Heart right ventricle (tissue), 16 donors: ENCODE results near the gene PYDC1. TPM values are rescaled to one million over a fixed set of nuclear protein-coding genes. Genes with fewer than 3 reads are reported as not detected.

Source experiments
- ATAC-seq, 8 donors: fragments of 200-7000 bp; cut with Tn5 transposase; one replicate each; pipeline ENCODE4 v1.9.1; 2020; ENCODE audit warnings: mild to moderate bottlenecking in 8 of 8, moderate library complexity in 8 of 8, moderate number of reproducible peaks in 1 of 8
- DNase-seq, 2 donors: peaks; one replicate each; pipeline ENCODE4 v3.0.0-alpha.2; 2020
- H3K27ac ChIP-seq, 10 donors: fragments of 200-600 bp; sonication (generic) in 2 of 10; one replicate each; pipeline versions ENCODE4 v1.5.0 to v1.8.0; 2020 to 2022; ENCODE audit warnings: mild to moderate bottlenecking in 3 of 10
- H3K27me3 ChIP-seq, 7 donors: fragments of 200-600 bp; one replicate each; pipeline ENCODE4 v1.8.0; 2021 to 2022; ENCODE audit warnings: mild to moderate bottlenecking in 2 of 7
- H3K36me3 ChIP-seq, 9 donors: fragments of 200-600 bp; sonication (generic) in 1 of 9; one replicate each; pipeline versions ENCODE4 v1.5.0 to v1.8.0; 2020 to 2022; ENCODE audit warnings: mild to moderate bottlenecking in 2 of 9
- H3K4me1 ChIP-seq, 9 donors: fragments of 200-600 bp; sonication (generic) in 1 of 9; one replicate each; pipeline versions ENCODE4 v1.5.0 to v1.8.0; 2020 to 2022; ENCODE audit warnings: mild to moderate bottlenecking in 4 of 9
- H3K4me3 ChIP-seq, 10 donors: fragments of 200-600 bp; sonication (generic) in 2 of 10; one replicate each; pipeline versions ENCODE4 v1.5.0 to v1.8.0; 2020 to 2022; ENCODE audit warnings: mild to moderate bottlenecking in 7 of 10, moderate library complexity in 2 of 10
- H3K9me3 ChIP-seq, 11 donors: fragments of 200-600 bp in 10 of 11; sonication (generic) in 2 of 11; one replicate each; pipeline versions ENCODE4 v1.5.0 to v1.8.0; 2013 to 2022; ENCODE audit warnings: mild to moderate bottlenecking in 2 of 11, control low read depth in 1 of 11, moderate library complexity in 1 of 11
- CTCF ChIP-seq, 9 donors: fragments of 200-600 bp; sonication (generic) in 2 of 9; IDR thresholded peaks; one replicate each; pipeline versions ENCODE4 v1.5.0 to v1.8.0; 2021 to 2022; ENCODE audit warnings: antibody characterized with exemption in 9 of 9, mild to moderate bottlenecking in 5 of 9, moderate library complexity in 1 of 9
- WGBS, 2 donors: extraction: QIAGEN DNeasy Blood & Tissue Kit; methylation state at CpG; one replicate each; pipeline ENCODE4 v1.1.7; 2013; ENCODE audit warnings: inconsistent platforms in 1 of 2; 5-methylcytosine and 5-hydroxymethylcytosine counted together
- intact Hi-C, 10 donors: fragments of 100-400 bp; cut with DNase I; formaldehyde crosslinking; loops; one replicate each; pipeline versions ENCODE4 v1.11.1 to v1.14.2; 2022
- polyA plus RNA-seq, 2 donors: library from polyadenylated mRNA; stranded (reverse); fragments of 200-250 nt; gene quantifications; one replicate each; pipeline ENCODE4 v1.2.3, GENCODE V29; 2013
- total RNA-seq, 10 donors: library from RNA; stranded (reverse); fragmentation: NEBNext Ultra II Directional in 3 of 10; extraction: Animal tissue kit (Norgen Biotek cat#: 25700) in 3 of 10; gene quantifications; one replicate each; pipeline versions ENCODE4 v1.2.1 to v1.2.4, GENCODE V29; 2021 to 2023
- donor health status: Arrhythmogenic right ventricular cardiomyopathy.
- donor health status: ischemic (EF 13 %, LVEDD 7.1; RV severe dilation, severe dysfunction).
- donor health status: healthy with polysubstance abuse.
- donor health status: DM: no; HTN: yes; CAD: no.
- donor health status: DM: no; HTN: no; CAD: no.
- donor health status: ischemic (EF 25% LVEDD 6.9; RV normal size, moderate dysfunction).
- donor health status: ischemic (EF 25% LVEDD 5.7; RV mildly dilated, moderate dysfunction).
- donor health status: healthy.
- donor health status: DM: yes; HTN: yes; CAD: no.
- donor health status: Ischemic cardiomyopathy.
- donor health status: ischemic (EF 35%, LVEDD 5.7; RV mildly dilated, moderate dysfunction).
- donor health status: nonischemic (EF 11% LVEDD 7.7; RV severe dilation, severe dysfunction).
- donor health status: DM: yes; HTN: yes; CAD: no.
- donor health status: PGD.
- donor health status: ischemic (EF 29% LVEDD 5.4; RV normal size, mild dysfunction).
- donor health status: nonischemic (EF 23%, LVEDD 6.1; RV moderate dilation, normal function).

The PYDC1 gene
- total and polyA plus RNA-seq, 12 donors: not detected

- no peak for TF ChIP-seq CTCF (IDR thresholded peaks at IDR 0.05)
- H3K36me3 ChIP-seq: no peaks in the 10 kb centered on the region
- intact Hi-C loops: no loop called here
- 8% methylated on average over 53 to 58 of the region's 58 CpGs for WGBS, 2 donors
- no peak for DNase-seq
- H3K27ac ChIP-seq: peak overlapping the region in 2 of 10 donors; percentile 21 to 22
- H3K4me3 ChIP-seq: peak overlapping the region; percentile 32 to 62 (median 52)
- peaks cover 9 to 34% (median 27%) of the 10 kb centered on the region in 9 donors for H3K4me1 ChIP-seq
- H3K27me3 ChIP-seq: peaks cover 0 to 60% (median 41%) of the 10 kb centered on the region in 7 donors
- H3K9me3 ChIP-seq: no peaks in the 10 kb centered on the region
- ATAC-seq: peak; percentile 5 to 45 (median 30)
Measured at GRCh38 chr16:31214708-31215286, 2.1 kb downstream of the PYDC1 start.

DNA sequence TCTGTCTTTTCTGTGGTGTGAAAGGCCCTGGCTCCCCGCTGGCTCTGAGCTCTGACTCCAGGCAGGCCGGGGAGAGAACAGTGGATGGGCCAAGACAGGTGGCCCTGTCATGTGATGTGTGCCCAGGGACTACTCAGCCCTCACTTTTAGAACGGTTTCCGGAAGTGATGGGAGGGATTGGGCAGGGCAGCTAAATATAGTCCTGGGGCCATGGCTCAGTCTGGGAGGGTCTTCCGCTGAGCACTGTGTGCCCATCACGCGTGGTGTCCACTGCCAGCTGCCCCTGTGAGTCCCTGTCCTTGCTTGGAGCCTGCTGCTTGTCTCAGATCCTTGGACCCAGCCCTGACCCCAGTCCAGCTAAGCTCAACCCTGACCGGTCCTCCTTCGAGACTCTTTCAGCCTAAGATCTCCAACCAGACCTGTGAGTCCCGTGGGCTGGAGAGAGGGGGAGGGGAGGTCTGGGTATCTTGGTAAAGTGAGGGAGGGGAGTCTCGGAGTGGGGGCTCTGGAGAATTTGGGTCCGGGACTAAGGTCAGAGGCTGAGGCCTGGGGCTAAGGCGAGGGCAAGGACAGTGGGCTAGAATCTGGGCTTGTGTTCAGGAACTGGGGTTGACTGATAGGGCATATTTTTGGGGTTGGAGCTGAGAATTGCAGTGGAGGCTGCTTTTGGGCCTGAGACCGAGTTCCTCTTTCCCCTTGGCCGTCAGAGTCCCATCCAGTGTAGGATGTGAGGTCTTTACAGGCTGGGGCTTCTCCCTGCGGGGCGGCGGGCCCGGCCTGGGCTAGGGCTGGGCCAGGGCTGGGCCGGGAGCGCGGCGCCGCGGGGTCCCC lies 2.8 kb downstream of the PYDC1 start, which contains the start of gene TRIM72:
TSS of gene TRIM72 (plus strand) at position 243 of the 831 bp plus-strand sequence. CDS start 620 bp downstream, outside the sequence.
- Histone ChIP-seq H3K4me1 (peaks cover 9 to 34% (median 27%) of the 10 kb centered on the region in 9 donors), H3K27me3 (peaks cover 0 to 54% (median 35%) of the 10 kb centered on the region in 7 donors), H3K27ac (peak within 1 kb of the TSS in 2 of 10 donors; percentile 21 to 22), H3K9me3 (no peaks in the 10 kb centered on the region), H3K4me3 (peak within 1 kb of the TSS; percentile 32 to 62 (median 52)), H3K36me3 (no peaks in the 10 kb centered on the region)
- no peak for DNase-seq
- WGBS, 2 donors: 54 to 67% methylated on average over 25 of the region's 25 CpGs
- ATAC-seq: peak in 5 of 8 donors; percentile 11 to 36 (median 24)
- TF ChIP-seq CTCF (IDR thresholded peaks at IDR 0.05): no peak
- intact Hi-C loops: no loop called here

DNA sequence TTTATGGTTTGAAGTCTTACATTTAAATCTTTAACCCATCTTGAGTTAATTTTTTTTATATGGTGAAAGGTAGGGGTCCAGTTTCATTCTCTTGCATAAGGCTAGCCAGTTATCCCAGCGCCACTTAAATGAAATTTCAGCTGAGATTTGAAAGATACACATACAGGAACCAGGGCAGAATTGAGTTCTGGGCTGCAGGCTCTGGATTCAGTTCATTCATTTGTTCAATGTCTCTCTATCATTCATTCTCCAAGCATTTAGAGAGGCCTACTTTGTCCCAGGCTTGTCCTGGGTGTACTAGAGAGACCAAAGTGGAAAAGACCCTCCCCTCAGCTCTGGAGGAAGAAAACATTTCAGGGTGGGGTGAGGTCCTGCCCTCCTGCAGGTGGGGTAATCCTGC lies 3.6 kb downstream of the PYDC1 start:
- Histone ChIP-seq H3K36me3 (no peaks in the 10 kb centered on the region), H3K4me1 (peaks cover 9 to 34% (median 27%) of the 10 kb centered on the region in 9 donors), H3K9me3 (no peaks in the 10 kb centered on the region), H3K27ac (no peak overlapping the region), H3K27me3 (peaks cover 0 to 47% (median 28%) of the 10 kb centered on the region in 7 donors), H3K4me3 (no peak overlapping the region)
- intact Hi-C loops: no loop called here
- 90 to 93% methylated on average over 1 of the region's 1 CpG for WGBS, 2 donors
- no peak for DNase-seq
- no peak for TF ChIP-seq CTCF (IDR thresholded peaks at IDR 0.05)
- ATAC-seq: no peak

DNA sequence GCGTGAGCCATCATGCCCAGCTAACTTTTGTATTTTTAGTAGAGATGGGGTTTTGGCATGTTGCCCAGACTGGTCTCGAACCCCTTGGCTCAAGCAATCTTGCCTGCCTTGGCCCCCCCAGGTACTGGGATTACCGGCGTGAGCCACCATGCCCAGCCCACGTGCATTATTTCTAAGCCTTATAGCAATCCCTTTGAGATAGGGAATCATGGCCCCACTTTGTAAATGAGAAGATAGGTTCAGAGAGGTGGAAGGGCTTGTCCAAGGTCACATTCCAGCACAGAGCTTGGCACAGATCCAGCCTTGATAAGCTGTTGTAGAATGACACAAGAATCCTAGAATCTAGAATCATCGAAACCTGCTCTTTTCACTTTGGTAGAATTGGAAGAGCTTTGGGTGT lies 10.2 kb downstream of the PYDC1 start:
- 38% methylated on average over 6 of the region's 6 CpGs for WGBS, 2 donors
- no peak for DNase-seq
- intact Hi-C loops: loop anchor here in 1 of 10 donors (10.0 kb wide), 1 partner anchor 238 kb away; the partner anchor contains the start of gene ZNF843

More for the DNA sequence above, 10.2 kb downstream of the PYDC1 start:
- TF ChIP-seq CTCF (IDR thresholded peaks at IDR 0.05): no peak
- no peak overlapping the region for H3K4me3 ChIP-seq
- peaks cover 0 to 20% (median 11%) of the 10 kb centered on the region in 9 donors for H3K4me1 ChIP-seq
- H3K9me3 ChIP-seq: no peaks in the 10 kb centered on the region
- peaks cover 0 to 4% (median 0%) of the 10 kb centered on the region in 7 donors for H3K27me3 ChIP-seq
- H3K27ac ChIP-seq: no peak overlapping the region
- ATAC-seq: no peak
- H3K36me3 ChIP-seq: no peaks in the 10 kb centered on the region
